HL-60 (cell line): ENCODE data around the gene GOLGB1.

Experiments
- CTCF ChIP-seq: IDR thresholded peaks from one replicate; pipeline ENCODE4 v1.5.1; 2011; ENCODE audit warnings: low read length, control low read depth, inconsistent platforms; ENCODE audit not compliant: insufficient read depth
- GABPA ChIP-seq: IDR thresholded peaks from 2 replicates; pipeline ENCODE4 v1.6.1; 2012; ENCODE audit warnings: low read depth
- POLR2AphosphoS5 ChIP-seq: IDR thresholded peaks from 2 replicates; pipeline ENCODE4 v1.6.1; 2012; ENCODE audit warnings: low read depth

GRCh38 chr3:121786485-121786884, 36.9 kb upstream of the GOLGB1 start:
- TF ChIP-seq CTCF (no peak), POLR2AphosphoS5 (no peak), GABPA (no peak)
